Measurements from ENCODE around the gene FBLN2. TPM values are rescaled to one million over a fixed set of nuclear protein-coding genes. Genes with fewer than 3 reads are reported as not detected.
A peak's percentile ranks its signal among the peaks of the same experiment; 100 is the strongest.

FBLN2 gene
- total RNA-seq, 1 experiment from 2014 or later: 0.39 TPM

- H4K20me1 ChIP-seq (ENCODE audit: insufficient read depth): no peaks in the 10 kb centered on the region
- no peaks in the 10 kb centered on the region for H3K79me2 ChIP-seq (ENCODE audit: insufficient read depth, low read length)
- H3K9me2 ChIP-seq (ENCODE audit: insufficient read depth): no peaks in the 10 kb centered on the region
- ATAC-seq (peak; percentile 81), DNase-seq (ENCODE audit: low read depth, low spot score) (peak; percentile 75)
- intact Hi-C loops (cut with micrococcal nuclease): loop anchor here (1.0 kb wide), 3 partner anchors 148 to 556 kb away; no protein-coding TSS in a partner anchor
- H3K9ac ChIP-seq (ENCODE audit: low read length): no peak overlapping the region; the same call in 1 of the 2 replicates
- H3K27me3 ChIP-seq (ENCODE audit: insufficient read depth, low read length): no peaks in the 10 kb centered on the region
- peak overlapping the region; percentile 65 for H2AFZ ChIP-seq (ENCODE audit: low read depth, low read length, poor library complexity, severe bottlenecking)
- TF ChIP-seq TCF7L2 (IDR thresholded peaks at IDR 0.05; ENCODE audit: borderline replicate concordance, extremely low read depth, insufficient read depth, insufficient read length) (peak; percentile 54), JUND (IDR thresholded peaks at IDR 0.05) (no peak), CTCF (IDR thresholded peaks at IDR 0.05 in 2 of 3, conservative IDR thresholded peaks at IDR 0.05 in 1 of 3; ENCODE audit: borderline replicate concordance in 1 of 3, insufficient read depth in 1 of 3, low read depth in 2 of 3, low read length in 2 of 3) (peak in 2 of 3 experiments; percentile 98 to 99; a peak in 4 of 6 replicates), EGR1 (IDR thresholded peaks at IDR 0.05; ENCODE audit: low read depth) (no peak), FOSL1 (IDR thresholded peaks at IDR 0.05; ENCODE audit: low read depth) (no peak), YY1 (IDR thresholded peaks at IDR 0.05; ENCODE audit: extremely low read depth, insufficient replicate concordance, low read depth, low read length) (peak; percentile 69)
- H3K4me1 ChIP-seq (ENCODE audit: control insufficient read depth in 1 of 2, insufficient read depth in 2 of 2, low read length in 2 of 2): peaks cover 9 to 45% of the 10 kb centered on the region in 2 experiments; a peak in 3 of 4 replicates
- H3K9me3 ChIP-seq (ENCODE audit: control insufficient read depth in 1 of 2, insufficient read depth in 1 of 2, low read depth in 1 of 2, low read length in 2 of 2): no peaks in the 10 kb centered on the region
- CTCF ChIA-PET: interaction anchor here (0.7 to 6.3 kb wide), 23 partner anchors 8 to 653 kb away, joined by 3 to 245 read pairs (median 5); partner anchors contain the start of gene HDAC11
- peak overlapping the region in 1 of 2 experiments; percentile 1; a peak in 1 of 4 replicates for H3K4me3 ChIP-seq (replicated peaks in 1 of 2; ENCODE audit: low read depth in 1 of 2, low read length in 2 of 2)
- no TSS peak for BruUV-seq (replicated peaks)
- peak overlapping the region; percentile 60 for H3K4me2 ChIP-seq (ENCODE audit: low read length)
- RAD21 ChIA-PET (ENCODE audit: low non-redundant PET in 1 of 2, low total read pairs in 2 of 2, uncharacterized antibody in 2 of 2, unreplicated experiment in 2 of 2): interaction anchor here (0.7 to 1.5 kb wide), 9 partner anchors 141 to 556 kb away, joined by 3 to 34 read pairs (median 5); partner anchors contain the start of gene HDAC11 (in 1 of the 2)
- POLR2A ChIA-PET: interaction anchor here (0.9 to 1.5 kb wide), 2 partner anchors 150 to 152 kb away, joined by 6 read pairs; no protein-coding TSS in a partner anchor
- no peaks in the 10 kb centered on the region for H3K36me3 ChIP-seq (ENCODE audit: control insufficient read depth in 1 of 2, insufficient read depth in 2 of 2, low read length in 2 of 2)
- no peak overlapping the region for H3K27ac ChIP-seq (ENCODE audit: low read depth, low read length)
These were observed 99.4 kb downstream of the FBLN2 start for GRCh38 chr3:13648060-13649001.

All from HCT116 (cell line).